Astrocyte of the cerebellum (primary cell): ENCODE data around the gene XYLT1.

Source experiments
- DNase-seq: peaks from one replicate; pipeline ENCODE4 v3.0.0-alpha.2; 2011; ENCODE audit warnings: low read depth
- H3K4me3 ChIP-seq: 2 replicates; pipeline ENCODE4 v1.5.1; 2011; ENCODE audit warnings: mild to moderate bottlenecking, low read depth, low read length, moderate library complexity
- in situ Hi-C: cut with HindIII; loops from 2 replicates; pipeline ENCODE4 v1.10.0; 2017; ENCODE audit warnings: low sequenced_read_pairs
- TF ChIP-seq, protein P1 (sequence below): IDR thresholded peaks from 2 replicates; pipeline ENCODE4 v1.5.1; 2012; ENCODE audit warnings: low read length, low read depth, moderate library complexity, mild to moderate bottlenecking; ENCODE audit errors: missing control alignments

XYLT1 gene

DNA sequence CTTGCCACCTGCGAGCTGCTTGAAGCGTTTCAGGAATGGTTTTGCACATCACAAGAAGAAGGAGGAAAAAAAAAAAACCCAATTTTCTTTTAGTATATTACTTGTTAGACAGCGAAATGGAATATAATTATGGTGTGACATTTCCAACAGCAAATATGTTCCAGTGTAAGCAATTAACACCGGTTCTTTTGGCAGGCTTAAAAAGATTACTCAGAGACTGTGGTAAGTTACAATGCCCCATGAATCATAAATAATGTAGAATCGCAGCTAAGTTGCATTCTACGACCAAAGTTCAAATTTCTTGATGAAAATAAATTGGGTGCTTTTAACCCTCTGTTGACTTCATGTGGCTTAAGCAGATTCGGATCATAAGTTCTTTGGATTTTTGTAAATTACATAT, 245.2 kb downstream of the XYLT1 start:
- peak; percentile 42 for DNase-seq
- TF ChIP-seq, protein P1, sequence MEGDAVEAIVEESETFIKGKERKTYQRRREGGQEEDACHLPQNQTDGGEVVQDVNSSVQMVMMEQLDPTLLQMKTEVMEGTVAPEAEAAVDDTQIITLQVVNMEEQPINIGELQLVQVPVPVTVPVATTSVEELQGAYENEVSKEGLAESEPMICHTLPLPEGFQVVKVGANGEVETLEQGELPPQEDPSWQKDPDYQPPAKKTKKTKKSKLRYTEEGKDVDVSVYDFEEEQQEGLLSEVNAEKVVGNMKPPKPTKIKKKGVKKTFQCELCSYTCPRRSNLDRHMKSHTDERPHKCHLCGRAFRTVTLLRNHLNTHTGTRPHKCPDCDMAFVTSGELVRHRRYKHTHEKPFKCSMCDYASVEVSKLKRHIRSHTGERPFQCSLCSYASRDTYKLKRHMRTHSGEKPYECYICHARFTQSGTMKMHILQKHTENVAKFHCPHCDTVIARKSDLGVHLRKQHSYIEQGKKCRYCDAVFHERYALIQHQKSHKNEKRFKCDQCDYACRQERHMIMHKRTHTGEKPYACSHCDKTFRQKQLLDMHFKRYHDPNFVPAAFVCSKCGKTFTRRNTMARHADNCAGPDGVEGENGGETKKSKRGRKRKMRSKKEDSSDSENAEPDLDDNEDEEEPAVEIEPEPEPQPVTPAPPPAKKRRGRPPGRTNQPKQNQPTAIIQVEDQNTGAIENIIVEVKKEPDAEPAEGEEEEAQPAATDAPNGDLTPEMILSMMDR: no peak
- H3K4me3 ChIP-seq: no peak overlapping the region
- in situ Hi-C loops: no loop called here

DNA sequence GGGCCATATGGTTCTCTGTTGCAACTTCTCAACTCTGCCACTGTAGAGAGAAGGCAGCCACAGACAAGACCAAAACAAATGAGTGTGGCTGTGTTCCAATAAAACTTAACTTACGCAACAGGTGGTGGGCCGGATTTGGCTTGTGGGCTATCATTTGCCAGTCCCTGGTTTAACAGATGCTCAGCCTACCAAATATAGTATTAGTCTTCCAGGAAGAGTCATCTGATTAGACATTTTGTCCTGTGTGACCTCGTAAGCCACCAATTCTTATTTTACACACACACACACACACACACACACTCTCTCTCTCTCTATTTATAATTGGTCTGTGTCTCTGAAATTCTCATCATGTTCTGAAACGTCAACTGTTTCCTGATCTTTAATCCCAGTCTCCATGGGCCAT, 245.9 kb downstream of the XYLT1 start:
- DNase-seq: peak; percentile 74
- H3K4me3 ChIP-seq: no peak overlapping the region
- in situ Hi-C loops: no loop called here
- TF ChIP-seq, protein P1: peak; percentile 3

DNA sequence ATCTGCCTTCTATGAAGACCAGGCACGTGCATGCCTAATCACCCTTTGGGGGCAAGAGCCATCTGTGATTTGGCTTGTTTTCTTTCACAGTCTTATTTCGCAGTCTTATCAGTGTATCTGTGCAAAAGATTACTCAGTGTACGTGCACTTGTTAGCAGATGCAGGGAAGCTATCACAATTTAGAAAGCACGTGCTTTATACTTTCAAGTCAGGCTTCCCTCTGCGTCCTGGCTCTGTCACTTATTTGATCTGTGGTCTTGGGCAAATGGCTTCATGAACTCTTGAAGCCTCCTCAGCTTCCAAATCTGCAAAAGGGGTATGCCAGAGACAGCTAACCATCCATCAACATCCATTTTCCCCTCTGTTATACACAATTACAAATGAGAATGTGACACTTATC, 246.4 kb downstream of the XYLT1 start:
- TF ChIP-seq, protein P1: no peak
- no peak overlapping the region for H3K4me3 ChIP-seq
- no peak for DNase-seq
- in situ Hi-C loops: no loop called here

DNA sequence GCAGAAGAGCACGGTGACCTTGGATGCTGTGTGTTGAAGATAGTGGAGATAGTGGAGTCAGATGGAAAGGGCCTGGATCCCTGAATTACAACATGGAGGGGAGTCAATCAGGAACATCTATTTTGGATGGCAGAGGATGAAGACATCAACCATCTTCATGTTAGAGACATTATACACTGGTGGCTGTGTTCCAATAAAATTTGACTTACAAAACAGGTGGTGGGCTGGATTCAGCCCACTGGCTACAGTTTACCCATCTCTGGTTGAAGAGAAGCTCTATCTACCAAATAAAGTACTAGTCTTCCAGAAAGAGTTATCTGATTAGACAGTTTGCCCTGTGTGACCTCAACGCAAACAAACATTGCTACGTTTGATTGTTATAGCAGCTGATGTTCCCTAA, 247.2 kb downstream of the XYLT1 start:
- in situ Hi-C loops: no loop called here
- TF ChIP-seq, protein P1: no peak
- no peak overlapping the region for H3K4me3 ChIP-seq
- no peak for DNase-seq

DNA sequence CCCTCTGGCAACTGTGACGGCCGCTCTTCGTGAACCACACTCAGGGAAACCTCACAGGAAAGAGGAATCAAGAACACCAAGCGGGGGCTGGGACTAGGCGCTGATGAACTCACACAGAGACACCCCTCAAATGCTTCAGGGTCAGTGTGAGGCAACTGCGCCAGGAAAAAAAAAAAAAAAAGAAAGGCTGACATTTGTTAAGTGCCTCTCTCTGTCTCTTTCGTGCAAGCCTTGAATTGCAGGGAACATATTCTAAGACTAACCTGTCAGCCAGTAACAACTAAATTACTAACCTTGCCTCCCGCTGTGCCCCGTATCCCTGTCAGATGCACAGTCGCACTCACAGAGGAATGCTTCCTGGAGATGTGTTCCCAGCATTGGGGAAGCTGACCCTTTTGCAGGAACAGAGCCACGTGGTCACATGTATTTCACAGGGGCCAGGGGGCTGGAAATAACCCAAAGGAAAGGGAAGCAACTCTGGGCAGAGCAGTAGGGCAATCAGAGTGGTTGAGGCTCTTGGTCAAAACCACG, 247.8 kb downstream of the XYLT1 start:
- H3K4me3 ChIP-seq: no peak overlapping the region
- in situ Hi-C loops: no loop called here
- DNase-seq: peak; percentile 20
- TF ChIP-seq, protein P1: no peak

DNA sequence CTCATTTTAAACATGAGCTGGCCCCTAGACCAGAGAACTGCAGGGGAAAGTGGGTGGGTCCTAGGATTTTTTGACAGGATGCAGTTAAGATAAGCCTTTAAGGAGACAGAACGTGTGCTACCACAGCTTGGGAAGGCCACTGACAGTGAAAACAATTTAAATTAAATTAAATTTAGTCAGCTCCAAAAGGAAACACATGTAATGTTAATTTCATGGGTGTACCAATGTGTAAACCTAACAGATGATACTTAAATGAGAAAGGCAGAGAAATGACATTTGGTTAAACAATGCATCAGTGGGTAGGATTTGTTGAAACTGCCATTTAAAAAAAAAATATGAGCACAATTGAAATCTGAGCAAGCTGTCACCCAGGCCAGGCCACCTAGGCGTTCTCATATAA, 250.8 kb downstream of the XYLT1 start:
- TF ChIP-seq, protein P1: no peak
- in situ Hi-C loops: no loop called here
- no peak overlapping the region for H3K4me3 ChIP-seq
- DNase-seq: no peak

DNA sequence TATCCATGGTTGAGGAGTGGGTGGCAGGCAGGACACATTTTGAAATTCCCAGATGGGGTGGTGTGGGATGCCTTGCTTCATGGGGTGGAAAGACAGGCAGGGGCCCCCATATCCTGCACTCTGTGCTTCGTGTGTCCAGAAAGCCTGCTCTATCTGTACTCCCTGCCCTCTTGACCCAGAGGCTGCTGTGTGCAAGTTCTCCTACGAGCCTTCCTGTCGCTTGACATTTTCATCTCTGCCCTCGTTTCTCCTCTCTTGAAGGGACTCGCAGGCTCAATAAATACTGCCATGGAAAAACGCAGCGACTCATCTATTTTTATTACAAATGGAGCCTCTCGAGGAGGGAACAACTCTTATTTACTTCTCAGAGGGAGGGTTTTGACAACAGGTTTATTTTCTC, 254.8 kb downstream of the XYLT1 start:
- in situ Hi-C loops: no loop called here
- DNase-seq: no peak
- TF ChIP-seq, protein P1: no peak
- no peak overlapping the region for H3K4me3 ChIP-seq
